Activated CD4-positive, alpha-beta T cell treated with anti-CD3 and anti-CD28 coated beads, Interleukin-2, amount 50 U/mL, for 48 hours (primary cell): Measurements from ENCODE around the gene C5orf63.
"Not testable (repeated sequence)": the region's sequence is repeated elsewhere in the genome, so short reads cannot be mapped to it uniquely, and the experiment has no call there.

ENCODE experiments used
- DNase-seq, 2 experiments: peaks; one replicate each; pipeline ENCODE4 v3.0.0-alpha.2; 2020

Gene C5orf63

DNA sequence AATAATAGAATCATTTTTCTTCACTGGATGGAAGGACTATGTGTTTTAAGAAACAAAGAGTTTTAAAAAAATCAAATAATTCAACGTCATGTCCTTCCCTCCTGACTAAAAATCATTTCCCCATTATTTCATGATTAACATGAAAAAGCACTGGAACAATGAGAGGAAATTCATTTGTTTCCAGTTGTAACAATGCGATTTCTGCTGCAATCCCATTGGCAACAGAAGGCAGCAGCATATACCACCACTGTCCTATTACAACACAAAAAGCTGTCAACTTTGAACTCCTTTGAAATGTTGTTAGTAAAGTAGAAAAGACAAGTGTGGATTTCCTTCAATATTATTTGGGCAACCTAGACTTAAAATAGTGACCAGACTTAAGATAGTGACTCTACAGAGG, 3.1 kb downstream of the C5orf63 start:
- no peak for DNase-seq

DNA sequence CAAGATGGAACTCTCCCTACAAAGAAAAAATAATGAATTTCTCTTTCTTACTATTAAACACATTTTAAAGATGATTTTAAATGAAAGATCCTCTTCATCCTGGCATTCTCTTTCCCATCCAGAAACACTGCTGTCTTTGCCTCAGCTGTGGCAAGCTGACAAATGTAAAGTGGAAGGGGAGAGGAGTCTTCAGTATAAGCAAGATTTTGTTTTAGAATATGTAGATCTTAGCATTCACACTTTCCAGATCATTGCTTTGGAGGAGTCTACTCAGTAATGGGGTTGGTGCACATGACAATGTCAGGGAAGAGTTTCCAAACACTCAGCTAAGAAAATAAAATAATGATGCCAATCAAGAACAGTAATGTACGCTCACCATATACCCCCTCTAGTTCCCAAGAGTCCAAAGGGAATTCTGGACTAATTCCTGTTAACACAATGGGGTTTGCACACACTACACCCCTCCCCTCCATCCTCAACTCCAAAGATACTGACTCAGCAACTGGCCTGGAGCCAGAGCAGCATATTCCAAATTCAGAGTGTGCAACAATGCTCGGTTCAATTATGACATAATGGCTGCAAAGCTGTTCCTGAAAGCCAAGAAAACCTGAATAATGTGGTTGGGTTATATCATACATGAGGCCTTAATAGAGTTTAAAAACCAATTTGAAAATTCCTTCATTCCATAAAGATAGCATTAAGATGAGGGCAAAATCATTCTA, 4.6 kb downstream of the C5orf63 start:
- no peak for DNase-seq

DNA sequence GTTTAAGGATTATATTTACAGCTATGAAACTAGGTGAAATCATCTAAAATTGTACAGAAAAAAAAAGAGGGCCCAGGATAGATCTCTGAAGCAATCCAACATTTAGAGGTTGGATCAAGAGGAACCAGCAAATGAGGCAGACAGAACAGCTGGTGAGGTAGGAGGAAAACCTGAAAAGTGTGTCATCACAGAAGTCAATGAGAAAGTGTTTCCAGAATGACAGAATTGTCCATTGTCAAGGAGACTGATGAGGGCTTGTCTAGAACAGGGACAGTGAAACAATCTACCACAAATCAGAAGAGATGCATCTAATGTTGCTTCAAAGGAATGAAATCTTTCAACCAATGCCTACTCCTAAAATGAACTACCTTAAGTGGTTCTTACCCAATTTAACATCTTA, 6.6 kb downstream of the C5orf63 start:
- no peak for DNase-seq

DNA sequence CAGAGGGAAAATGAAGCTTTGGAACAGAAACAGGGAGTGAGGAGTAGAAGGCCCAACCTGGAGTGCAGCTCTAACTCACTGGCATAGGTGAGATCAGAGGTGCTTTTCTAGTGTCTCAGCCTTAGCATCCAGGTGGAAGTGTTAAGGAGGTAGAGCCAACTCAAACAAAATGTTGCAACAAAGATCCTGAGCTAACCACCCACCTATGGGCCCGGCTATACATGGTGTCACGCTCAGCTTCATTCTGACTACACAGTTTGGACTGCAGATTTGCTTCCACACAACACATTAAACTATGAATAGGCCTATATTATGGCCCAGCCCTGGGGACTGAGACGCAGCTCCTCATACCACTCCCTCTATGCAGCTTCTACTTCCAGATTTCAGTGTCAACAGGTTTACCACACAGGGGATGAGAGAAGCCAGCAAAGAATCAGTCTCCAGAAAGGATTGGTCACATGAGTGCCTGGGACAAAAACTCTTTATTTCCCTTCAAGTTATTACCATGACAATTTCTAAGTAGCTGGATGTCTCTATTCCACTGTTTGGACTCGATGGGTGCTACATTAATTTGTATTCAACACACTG, 9.0 kb downstream of the C5orf63 start:
- DNase-seq = no peak

DNA sequence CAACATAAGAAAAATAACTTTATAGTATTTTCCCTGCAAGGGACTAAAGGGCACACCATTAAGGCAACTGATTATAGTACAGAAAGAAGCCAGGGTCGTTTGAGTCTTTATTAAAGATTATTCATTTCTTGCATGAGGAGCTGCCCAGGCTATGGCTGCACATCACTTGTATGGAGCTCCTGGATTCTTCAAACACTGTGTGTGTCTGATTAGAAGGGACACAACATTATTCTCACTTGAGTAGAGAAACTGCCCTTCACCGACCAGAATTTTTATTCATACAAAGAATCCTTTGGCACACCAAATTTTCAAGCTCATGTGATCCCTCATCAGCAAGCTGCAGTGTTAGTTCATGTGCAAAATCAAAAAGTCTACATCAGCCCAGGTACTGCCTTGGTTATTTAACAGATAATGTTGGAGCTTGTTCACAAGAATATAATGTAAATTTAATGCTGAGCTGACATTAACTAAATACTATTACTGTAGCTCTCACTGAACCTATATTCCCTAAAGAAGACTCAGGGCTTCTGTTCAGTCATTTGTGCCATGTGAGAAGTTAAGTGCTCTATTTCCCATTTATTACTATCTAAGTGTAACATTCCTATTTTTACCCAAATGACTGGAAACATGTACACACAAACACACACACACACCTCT, 9.9 kb downstream of the C5orf63 start:
- no peak for DNase-seq

DNA sequence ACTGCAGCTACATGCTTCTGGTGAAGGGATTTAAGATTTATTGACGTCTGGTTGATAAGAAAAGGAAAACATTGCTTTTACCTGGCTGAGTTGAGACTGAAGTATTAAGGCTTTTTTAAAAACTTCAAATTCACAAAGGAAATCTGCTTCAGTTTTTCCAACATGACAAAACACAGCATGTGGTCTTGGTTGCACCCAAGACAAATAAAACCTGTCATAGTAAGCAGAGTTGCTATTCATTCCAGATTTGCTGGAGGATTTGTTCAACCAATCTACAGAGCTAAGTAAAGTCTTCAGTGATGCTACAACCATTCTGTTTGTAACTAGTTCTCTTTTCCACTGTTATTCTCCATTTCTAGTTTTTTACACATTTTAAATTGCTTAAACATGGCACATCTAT, 11.3 kb downstream of the C5orf63 start:
- DNase-seq = no peak

DNA sequence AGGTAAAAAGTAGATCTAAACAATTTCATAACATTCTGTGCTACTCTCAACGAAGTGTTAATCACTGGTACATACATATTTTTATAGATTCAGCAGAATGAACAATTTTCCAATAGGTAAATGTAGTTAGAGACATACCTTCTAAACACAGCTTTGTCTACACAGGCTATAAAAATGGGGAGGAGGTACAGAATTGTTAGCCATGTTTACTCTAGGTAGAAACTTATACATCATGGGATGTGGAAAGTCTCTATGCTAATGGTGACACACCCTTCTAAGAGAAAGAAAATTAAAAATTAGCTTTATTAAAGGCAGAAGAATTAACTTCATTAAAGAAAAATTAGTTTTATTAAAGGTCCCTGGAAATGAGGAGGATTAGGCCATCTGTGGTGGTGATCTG, 11.8 kb downstream of the C5orf63 start:
- DNase-seq = no peak

DNA sequence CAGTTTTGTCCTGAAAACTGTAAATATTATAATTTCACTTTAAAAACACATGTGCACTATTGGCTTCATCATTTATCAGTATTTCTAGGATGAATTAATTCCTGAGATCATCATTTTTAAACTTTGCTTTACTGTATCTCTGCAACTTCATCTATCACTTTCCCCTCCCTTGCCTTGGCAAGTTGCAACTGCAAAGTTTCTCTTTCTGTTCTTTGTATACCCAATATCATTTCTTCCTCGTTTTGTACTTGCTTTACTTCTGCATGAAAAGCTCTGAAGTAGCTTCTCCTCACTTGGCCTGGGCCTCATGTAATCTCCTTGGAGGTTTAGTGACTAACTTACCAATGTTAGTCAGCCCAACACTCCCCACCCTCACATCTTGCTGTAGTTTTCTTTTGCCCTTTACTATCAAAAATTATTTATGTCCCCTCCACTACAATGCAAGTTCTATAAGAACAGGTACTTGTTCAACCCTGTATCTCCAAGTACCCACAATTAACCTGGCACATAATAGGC, 12.8 kb downstream of the C5orf63 start:
- no peak for DNase-seq

DNA sequence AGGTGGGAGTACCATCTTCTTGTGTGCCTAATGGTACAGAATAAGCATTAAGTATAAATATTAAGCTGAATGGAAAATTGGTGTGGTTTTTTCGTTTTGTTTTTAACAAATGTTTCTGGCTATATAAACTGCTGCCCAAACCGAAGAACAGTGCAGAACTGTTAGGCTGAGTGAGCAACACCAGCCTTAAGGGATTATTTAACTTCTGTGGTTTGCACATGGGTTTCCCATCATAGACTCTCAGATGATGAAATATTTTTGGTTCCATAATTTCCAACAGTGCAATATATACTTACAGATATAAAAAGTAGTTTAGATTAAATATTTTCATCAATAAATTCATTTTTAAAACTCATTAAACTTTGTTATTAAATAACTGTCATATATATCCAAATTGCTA, 16.4 kb downstream of the C5orf63 start:
- DNase-seq = no peak

DNA sequence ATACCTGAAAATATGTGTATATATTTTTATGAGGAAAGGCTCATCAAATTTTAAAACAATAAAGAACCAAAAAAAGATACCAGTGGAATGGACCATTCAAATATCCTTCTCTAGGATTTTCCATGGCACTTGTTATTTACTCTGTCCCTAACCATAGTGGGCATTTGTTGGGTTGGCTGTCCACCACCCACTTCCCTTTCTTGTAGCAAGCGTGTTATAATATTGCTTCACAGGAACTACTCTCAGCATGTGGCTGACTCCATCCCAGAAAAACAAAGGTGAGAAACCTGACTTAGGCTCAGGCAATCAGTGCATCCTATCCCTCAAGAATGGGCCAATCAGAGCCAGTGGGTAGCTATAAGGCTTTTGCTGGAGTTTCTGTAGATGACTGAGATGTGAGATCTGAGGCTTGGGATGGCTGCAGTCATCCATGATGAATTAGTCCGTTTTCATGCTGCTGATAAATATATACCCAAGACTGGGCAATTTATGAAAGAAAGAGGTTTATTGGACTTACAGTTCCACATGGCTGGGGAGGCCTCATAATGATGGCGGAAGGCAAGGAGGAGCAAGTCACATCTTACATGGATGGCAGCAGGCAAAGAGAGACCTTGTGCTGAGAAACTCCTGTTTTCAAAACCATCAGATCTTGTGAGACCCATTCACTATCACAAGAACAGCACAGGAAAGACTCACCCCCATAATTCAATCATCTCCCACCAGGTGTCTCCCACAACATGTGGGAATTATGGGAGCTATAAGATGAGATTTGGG, 17.2 kb downstream of the C5orf63 start:
- no peak for DNase-seq

DNA sequence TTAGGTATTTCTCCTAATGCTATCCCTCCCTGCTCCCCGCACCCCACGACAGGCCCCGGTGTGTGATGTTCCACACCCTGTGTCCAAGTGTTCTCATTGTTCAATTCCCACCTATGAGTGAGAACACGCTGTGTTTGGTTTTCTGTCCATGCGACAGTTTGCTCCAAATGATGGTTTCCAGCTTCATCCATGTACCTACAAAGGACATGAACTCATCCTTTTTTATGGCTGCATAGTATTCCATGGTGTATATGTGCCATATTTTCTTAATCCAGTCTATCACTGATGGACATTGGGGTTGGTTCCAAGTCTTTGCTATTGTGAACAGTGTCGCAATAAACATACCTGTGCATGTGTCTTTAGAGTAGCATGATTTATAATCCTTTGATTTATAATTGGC, 19.8 kb downstream of the C5orf63 start:
- not testable (repeated sequence) for DNase-seq

DNA sequence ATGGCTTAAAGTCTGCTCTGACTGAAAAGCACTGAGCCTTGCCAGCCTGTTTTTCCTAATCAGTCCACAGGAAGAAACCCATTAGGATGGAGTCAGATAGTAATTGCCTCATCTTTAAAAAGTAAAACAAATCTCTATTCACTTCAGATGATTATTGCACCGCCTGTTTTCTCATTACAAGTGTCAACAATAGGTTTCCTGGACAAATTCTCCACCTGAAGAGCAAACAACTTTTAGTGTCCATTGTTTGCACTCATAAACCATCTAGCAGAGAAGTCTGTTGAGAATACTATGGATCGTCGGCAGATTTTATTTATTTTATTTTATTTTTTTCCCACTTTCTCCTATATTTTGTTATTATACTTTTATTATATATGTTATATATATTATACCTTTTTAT, 20.3 kb downstream of the C5orf63 start:
- DNase-seq = no peak

DNA sequence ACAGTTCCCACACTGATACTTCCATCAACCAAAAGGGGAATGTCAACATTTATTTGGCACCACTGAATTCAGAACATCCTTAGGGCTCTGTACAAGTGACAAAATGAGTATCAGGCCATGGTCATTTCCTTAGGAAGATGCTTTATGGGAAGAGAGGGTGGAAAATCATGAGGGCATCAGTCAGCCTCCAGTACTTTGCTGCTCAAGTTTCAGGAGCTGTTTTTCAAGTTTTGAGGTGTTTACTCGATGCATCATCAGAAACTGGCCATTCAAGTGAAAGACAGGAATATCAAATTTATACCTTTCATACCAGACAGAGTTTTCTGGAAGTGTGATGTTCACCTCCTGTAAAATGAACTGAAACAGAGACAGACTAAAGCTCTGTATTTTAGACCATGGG, 21.7 kb downstream of the C5orf63 start:
- DNase-seq = no peak

DNA sequence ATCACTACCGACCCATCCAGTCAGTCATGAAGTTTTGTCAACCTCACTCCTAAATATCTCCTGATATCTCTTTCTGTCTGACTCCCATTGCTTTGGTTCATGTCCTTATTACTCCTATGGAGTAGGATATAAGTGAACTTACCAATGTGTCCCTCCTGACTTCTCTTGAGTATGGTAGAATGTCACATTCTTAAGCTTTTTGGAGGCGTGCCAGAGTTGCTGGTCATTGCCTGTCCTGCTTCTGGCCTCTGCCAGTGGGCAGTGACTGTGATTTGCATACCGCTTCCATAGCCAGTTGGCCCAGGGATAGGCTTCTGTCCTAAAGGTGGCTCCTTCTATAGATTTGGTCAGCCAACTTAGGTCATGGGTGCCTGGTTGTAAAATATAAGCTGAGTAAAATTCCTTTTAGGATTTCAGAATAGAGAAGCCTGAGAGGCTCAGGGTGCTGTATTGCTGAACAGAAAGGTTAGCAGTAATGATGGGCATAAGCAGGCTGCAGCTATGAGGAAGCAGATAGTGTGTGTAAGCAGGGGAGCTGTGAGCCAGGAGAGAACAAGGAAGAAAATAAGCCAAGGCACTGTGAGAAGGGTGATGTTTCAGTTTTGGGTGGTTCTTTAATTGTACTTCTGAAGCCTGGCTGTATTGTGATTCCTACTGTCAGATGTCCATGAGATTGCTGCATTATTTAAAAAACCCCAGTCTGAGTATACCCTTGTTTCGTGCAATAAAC, 26.8 kb downstream of the C5orf63 start:
- no peak for DNase-seq

DNA sequence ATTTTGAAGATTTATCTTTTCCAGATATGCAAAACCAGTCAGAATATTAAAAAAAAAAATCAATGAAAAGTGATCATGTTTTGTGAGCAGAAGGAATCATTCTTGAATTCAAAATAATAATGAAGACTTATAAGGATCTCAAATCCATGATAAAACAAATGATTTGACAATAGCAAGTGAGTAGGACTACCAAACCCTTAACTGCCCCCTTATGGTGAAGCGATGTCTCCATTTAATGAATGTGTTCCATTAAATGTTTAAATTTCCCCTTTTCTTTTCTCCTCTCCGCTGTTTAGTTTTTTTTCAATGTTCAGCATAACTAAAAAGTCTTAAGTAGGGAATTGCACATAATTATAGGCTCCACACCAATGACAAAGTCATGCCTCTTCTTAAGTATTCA, 30.7 kb downstream of the C5orf63 start:
- no peak for DNase-seq

DNA sequence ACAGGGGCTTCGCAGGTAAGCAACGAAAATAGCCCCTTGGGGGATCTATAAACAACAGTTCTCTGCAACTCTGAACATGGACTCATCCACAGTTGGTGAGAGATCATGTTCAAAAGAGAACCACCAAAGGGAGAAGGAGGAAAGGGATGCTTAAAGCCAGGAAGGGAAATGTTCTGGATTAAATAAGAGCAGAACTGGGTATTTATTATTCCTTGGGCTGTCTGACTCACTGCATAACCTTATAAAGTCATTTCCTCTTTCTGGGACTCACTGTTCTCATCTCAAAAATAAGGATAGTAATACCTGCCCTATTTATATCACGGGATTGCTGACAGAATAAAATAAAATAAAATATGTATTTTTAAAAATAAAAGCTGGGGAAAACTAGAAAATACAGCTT, 31.7 kb downstream of the C5orf63 start:
- DNase-seq = no peak

DNA sequence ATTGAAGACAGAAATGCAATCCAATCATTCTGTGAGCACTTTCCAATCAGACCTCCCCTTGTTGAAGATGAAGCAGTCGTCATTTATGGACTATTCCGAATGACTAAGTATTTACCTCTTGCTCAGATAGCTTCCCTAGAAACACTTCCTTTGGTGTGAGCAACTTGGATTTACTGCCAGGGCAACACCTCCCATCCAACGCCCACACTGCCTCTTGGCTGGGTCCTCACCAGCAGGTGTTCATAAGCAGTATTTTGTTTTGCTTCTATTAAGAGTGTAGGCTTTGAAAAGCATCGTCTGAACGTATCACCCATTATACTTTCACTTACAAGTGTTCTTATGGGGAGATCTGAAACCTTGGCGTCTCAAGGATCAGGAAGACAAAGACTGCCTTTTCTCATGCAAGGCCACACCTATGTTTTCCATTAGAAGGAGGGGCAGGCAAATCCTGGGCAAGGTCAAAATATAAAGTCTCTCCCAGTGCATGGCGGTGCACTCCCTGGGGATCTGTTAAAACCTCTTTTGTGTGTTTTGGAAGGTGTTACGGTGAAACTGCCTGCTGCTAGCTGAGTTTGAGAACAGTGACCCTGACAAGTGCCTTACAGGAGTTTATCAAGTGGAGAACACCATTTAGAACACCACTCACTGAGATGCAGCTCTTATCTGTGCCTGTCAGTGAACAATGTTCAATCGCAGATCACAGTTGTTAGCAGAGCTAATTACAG, 32.3 kb downstream of the C5orf63 start:
- DNase-seq = no peak

DNA sequence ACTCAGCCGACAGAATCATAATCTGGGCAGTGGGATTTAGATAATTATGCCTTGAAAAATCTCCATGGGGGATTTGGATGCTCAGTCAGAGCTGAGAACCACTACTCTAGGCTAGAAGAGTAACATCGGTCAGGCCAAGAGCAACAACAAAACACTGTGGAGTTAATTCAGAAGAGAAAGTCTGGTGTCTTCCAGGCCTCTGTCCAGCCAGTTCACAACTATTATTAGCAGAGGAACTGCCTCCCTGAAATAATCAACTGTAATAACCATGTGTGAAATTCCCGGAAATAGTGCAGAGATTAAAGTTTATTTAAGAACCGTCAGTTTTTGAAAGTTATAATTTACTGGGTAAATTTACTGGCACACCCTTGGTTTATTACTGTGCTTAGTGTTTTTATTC, 34.8 kb downstream of the C5orf63 start:
- DNase-seq = no peak

DNA sequence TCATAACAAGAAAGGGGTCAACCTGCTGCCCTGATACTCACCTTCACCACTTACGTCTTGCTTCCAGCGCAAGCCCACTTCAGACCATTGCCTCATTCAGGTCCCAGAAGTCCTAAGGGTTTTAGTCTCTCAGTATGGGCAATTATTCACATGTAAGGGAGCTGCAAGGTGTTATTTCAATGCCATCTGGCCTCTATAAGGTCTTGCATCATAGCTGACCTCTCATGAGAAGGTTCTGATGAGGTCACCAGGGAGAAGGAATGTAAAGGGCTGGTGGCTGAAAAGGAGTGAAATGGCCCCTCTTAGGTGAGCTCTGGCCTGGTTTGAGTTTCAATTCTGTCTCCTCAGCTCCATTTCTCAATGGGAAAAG, 41.5 kb downstream of the C5orf63 start:
- DNase-seq = no peak

DNA sequence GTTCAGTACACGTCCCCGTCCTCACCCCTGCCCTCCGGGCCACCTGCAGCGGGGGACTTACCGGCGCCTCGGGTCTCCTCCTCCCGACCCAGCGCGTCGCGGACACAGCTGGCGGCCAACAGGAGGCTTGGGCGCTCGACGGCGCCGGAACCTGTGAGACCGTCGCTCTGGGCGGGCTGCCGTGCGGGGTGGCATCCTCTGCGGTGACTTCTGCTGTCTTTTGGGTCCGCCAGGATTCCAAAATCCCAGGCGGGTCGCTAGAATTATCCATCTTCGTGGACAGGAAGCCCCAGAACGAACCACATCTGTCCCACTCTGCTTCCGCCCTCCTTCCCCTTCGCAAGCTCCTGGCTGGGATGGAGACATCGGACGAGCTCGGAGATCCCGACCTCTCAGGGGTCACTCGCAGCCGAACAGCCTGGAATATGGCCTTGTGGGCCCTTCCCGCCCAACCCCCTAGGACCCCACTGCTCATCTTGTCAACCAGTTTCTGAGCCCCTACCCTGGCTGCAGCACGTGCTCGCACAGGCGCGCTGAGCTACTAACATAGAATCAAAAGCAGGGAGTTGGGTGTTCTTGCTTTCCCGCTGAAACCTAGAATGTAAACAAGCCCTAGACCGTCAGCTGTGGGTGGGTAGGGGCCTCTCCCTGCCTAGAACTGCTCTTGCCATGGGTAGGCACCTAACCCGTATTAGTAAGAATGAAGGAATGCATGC, 42.0 kb downstream of the C5orf63 start:
- peak; percentile 16 to 26 for DNase-seq
